ENCODE results near the gene BBS9. TPM values are rescaled to one million over a fixed set of nuclear protein-coding genes. Genes with fewer than 3 reads are reported as not detected.

The BBS9 gene
- total RNA-seq, 6 experiments from 2014 or later: 3.0 to 8.0 (median 6.6) TPM

GRCh38 chr7:33563651-33564050 lies 434.3 kb downstream of the BBS9 start:
- intact Hi-C loops (cut with DNase I): no loop called here
- Histone ChIP-seq H3K9me3 (no peaks in the 10 kb centered on the region), H3K4me3 (no peak overlapping the region), H3K4me1 (no peaks in the 10 kb centered on the region), H3K36me3 (no peaks in the 10 kb centered on the region), H3K27ac (no peak overlapping the region), H3K27me3 (no peaks in the 10 kb centered on the region)
- no peak for ATAC-seq
- TF ChIP-seq CTCF (IDR thresholded peaks at IDR 0.05): no peak
- no peak for TF ChIP-seq POLR2A (IDR thresholded peaks at IDR 0.05)
- WGBS (ENCODE audit: insufficient coverage, low coverage, low lambda C conversion rate, missing lambda C conversion rate): 82% methylated on average over 7 of the region's 7 CpGs
- no peak for DNase-seq

GRCh38 chr7:33578166-33578565 lies 448.8 kb downstream of the BBS9 start:
- no peak overlapping the region for H3K4me3 ChIP-seq
- intact Hi-C loops (cut with DNase I): no loop called here
- no peak for DNase-seq
- TF ChIP-seq CTCF (IDR thresholded peaks at IDR 0.05): no peak
- TF ChIP-seq POLR2A (IDR thresholded peaks at IDR 0.05): no peak
- WGBS (ENCODE audit: insufficient coverage, low coverage, low lambda C conversion rate, missing lambda C conversion rate): no CpG with 5 or more reads among the region's 1 CpG
- no peaks in the 10 kb centered on the region for H3K27me3 ChIP-seq
- H3K9me3 ChIP-seq: no peaks in the 10 kb centered on the region
- ATAC-seq: no peak
- no peak overlapping the region for H3K27ac ChIP-seq
- no peaks in the 10 kb centered on the region for H3K36me3 ChIP-seq
- H3K4me1 ChIP-seq: no peaks in the 10 kb centered on the region

- ATAC-seq: no peak
- Histone ChIP-seq H3K4me1 (no peaks in the 10 kb centered on the region), H3K27ac (no peak overlapping the region), H3K9me3 (no peaks in the 10 kb centered on the region), H3K27me3 (no peaks in the 10 kb centered on the region), H3K36me3 (no peaks in the 10 kb centered on the region), H3K4me3 (no peak overlapping the region)
- TF ChIP-seq POLR2A (IDR thresholded peaks at IDR 0.05): no peak
- TF ChIP-seq CTCF (IDR thresholded peaks at IDR 0.05): no peak
- no peak for DNase-seq
- WGBS (ENCODE audit: insufficient coverage, low coverage, low lambda C conversion rate, missing lambda C conversion rate): 87% methylated on average over 5 of the region's 5 CpGs
- intact Hi-C loops (cut with DNase I): no loop called here
Measured at GRCh38 chr7:33578881-33579672, 449.7 kb downstream of the BBS9 start.

- intact Hi-C loops (cut with DNase I): no loop called here
Measured at GRCh38 chr7:33579673-33579960, 450.3 kb downstream of the BBS9 start.

More at GRCh38 chr7:33579673-33579960, 450.3 kb downstream of the BBS9 start:
- no peak overlapping the region for H3K4me3 ChIP-seq
- no peaks in the 10 kb centered on the region for H3K36me3 ChIP-seq
- H3K4me1 ChIP-seq: no peaks in the 10 kb centered on the region
- no peak overlapping the region for H3K27ac ChIP-seq
- no peaks in the 10 kb centered on the region for H3K27me3 ChIP-seq
- ATAC-seq: no peak
- no peak for DNase-seq
- no peak for TF ChIP-seq POLR2A (IDR thresholded peaks at IDR 0.05)
- TF ChIP-seq CTCF (IDR thresholded peaks at IDR 0.05): no peak
- H3K9me3 ChIP-seq: no peaks in the 10 kb centered on the region

All from right lobe of liver (tissue), 6 donors.